HepG2 (cell line): ENCODE results near the gene RHBDD1. TPM values are rescaled to one million over a fixed set of nuclear protein-coding genes. Genes with fewer than 3 reads are reported as not detected.
A peak's percentile ranks its signal among the peaks of the same experiment; 100 is the strongest.

Experiments
- AHDC1 ChIP-seq: sonication (generic); formaldehyde crosslinking; IDR thresholded peaks from 2 replicates; pipeline ENCODE4 v1.5.1; 2020; ENCODE audit warnings: mild to moderate bottlenecking, missing genetic modification reagents, borderline replicate concordance
- ARID3A ChIP-seq: IDR thresholded peaks from 2 replicates; pipeline ENCODE4 v1.6.1; 2012; ENCODE audit warnings: low read depth, low read length, improper control_type of control experiment
- ATF4 ChIP-seq, 2 experiments: fragments of 450-650 bp in 1 of 2; sonication (generic) in 1 of 2; formaldehyde crosslinking; IDR thresholded peaks; 2 replicates each; pipeline versions ENCODE4 v1.5.0 to v1.8.0; 2020 to 2022; ENCODE audit warnings: mild to moderate bottlenecking in 1 of 2, missing genetic modification reagents in 1 of 2
- CEBPG ChIP-seq: IDR thresholded peaks from 2 replicates; pipeline ENCODE4 v1.6.1; 2016
- ELF3 ChIP-seq: IDR thresholded peaks from 2 replicates; pipeline ENCODE4 v1.6.1; 2016; ENCODE audit warnings: missing genetic modification reagents, missing compliant biosample characterization
- EP300 ChIP-seq, 3 experiments: sonication (generic) in 1 of 3; formaldehyde crosslinking in 1 of 3; IDR thresholded peaks; 2 replicates each; pipeline versions ENCODE4 v1.5.1 to v1.6.1; 2011 to 2020; ENCODE audit warnings: low read depth in 2 of 3, low read length in 2 of 3, borderline replicate concordance in 1 of 3, improper control_type of control experiment in 1 of 3, mild to moderate bottlenecking in 1 of 3, missing genetic modification reagents in 1 of 3, moderate library complexity in 1 of 3
- ETV5 ChIP-seq: IDR thresholded peaks from 2 replicates; pipeline ENCODE4 v1.6.1; 2018; ENCODE audit warnings: missing biosample characterization, missing genetic modification reagents, inconsistent platforms, borderline replicate concordance
- FOXA1 ChIP-seq, 2 experiments: fragments of 450-650 bp in 1 of 2; sonication (generic) in 1 of 2; formaldehyde crosslinking in 1 of 2; IDR thresholded peaks; 2 replicates each; pipeline versions ENCODE4 v1.4.0 to v1.6.1; 2016 to 2020; ENCODE audit warnings: missing genetic modification reagents in 1 of 2
- FOXA3 ChIP-seq: IDR thresholded peaks from 2 replicates; pipeline ENCODE4 v1.6.1; 2016; ENCODE audit warnings: missing genetic modification reagents, missing compliant biosample characterization
- HNF4A ChIP-seq: sonication (generic); formaldehyde crosslinking; IDR thresholded peaks from 2 replicates; pipeline ENCODE4 v1.4.0; 2020; ENCODE audit warnings: missing genetic modification reagents
- TAF1 ChIP-seq: sonication (generic); formaldehyde crosslinking; IDR thresholded peaks from 2 replicates; pipeline ENCODE4 v1.4.0; 2020; ENCODE audit warnings: missing genetic modification reagents
- TBP ChIP-seq: sonication (generic); formaldehyde crosslinking; IDR thresholded peaks from 2 replicates; pipeline ENCODE4 v1.5.0; 2020; ENCODE audit warnings: missing genetic modification reagents
- THAP11 ChIP-seq: IDR thresholded peaks from 2 replicates; pipeline ENCODE4 v1.6.1; 2016; ENCODE audit warnings: missing biosample characterization, missing genetic modification reagents
- ZNF225 ChIP-seq: sonication (generic); formaldehyde crosslinking; IDR thresholded peaks from 2 replicates; pipeline ENCODE4 v1.4.0; 2020; ENCODE audit warnings: mild to moderate bottlenecking, missing genetic modification reagents
- ZNF383 ChIP-seq: sonication (generic); formaldehyde crosslinking; IDR thresholded peaks from 2 replicates; pipeline ENCODE4 v1.4.0; 2020; ENCODE audit warnings: missing genetic modification reagents, mild to moderate bottlenecking, borderline replicate concordance
- ZNF619 ChIP-seq: sonication (generic); formaldehyde crosslinking; IDR thresholded peaks from 2 replicates; pipeline ENCODE4 v1.4.0; 2020; ENCODE audit warnings: mild to moderate bottlenecking, missing genetic modification reagents
- ZZZ3 ChIP-seq: sonication (generic); formaldehyde crosslinking; IDR thresholded peaks from 2 replicates; pipeline ENCODE4 v1.4.0; 2020; ENCODE audit warnings: missing genetic modification reagents, mild to moderate bottlenecking, borderline replicate concordance
- polyA plus RNA-seq, 8 experiments: library from polyadenylated mRNA; depleted of rRNA in 3 of 8; stranded (reverse) in 7 of 8; unstranded in 1 of 8; fragments of >200 nt; fragmentation: Illumina TruSeq in 4 of 8; extraction: Trizol in 4 of 8; gene quantifications; 2 replicates each; pipeline versions ENCODE4 v1.2.1 to v1.2.3, GENCODE V29; 2011 to 2016; ENCODE audit warnings: low read depth in 4 of 8, missing spikeins in 1 of 8, mixed read lengths in 1 of 8; ENCODE audit not compliant: insufficient read depth in 1 of 8
- total RNA-seq, 5 experiments: library from RNA; depleted of rRNA; stranded (reverse); fragments of >200 nt; fragmentation: Illumina TruSeq; extraction: Trizol; gene quantifications; 2 replicates each; pipeline ENCODE4 v1.2.3, GENCODE V29; 2016; ENCODE audit warnings: low read depth in 1 of 5
- TF ChIP-seq, protein P1 (sequence below): IDR thresholded peaks from 2 replicates; pipeline ENCODE4 v1.4.0; 2020; ENCODE audit warnings: mild to moderate bottlenecking, missing genetic modification reagents

Gene RHBDD1
- total and polyA plus RNA-seq, 2 of the 13 experiments (the other 11 are each of a cell fraction or from before 2014, with no cell fraction given), result 8.2 to 9.5 TPM

- peak; percentile 86; the same call in 1 of the 2 replicates for TF ChIP-seq AHDC1 (CRISPR knock-in tag)
- peak; percentile 95 for TF ChIP-seq FOXA3 (CRISPR knock-in tag)
- no peak for TF ChIP-seq TBP (CRISPR knock-in tag)
- TF ChIP-seq EP300 (IDR thresholded peaks at IDR 0.05; ENCODE audit: low read depth in 2 of 2, low read length in 2 of 2), result peak in 1 of 2 experiments; percentile 77; a peak in 2 of 4 replicates
- no peak for TF ChIP-seq EP300 (CRISPR knock-in tag; IDR thresholded peaks at IDR 0.05; ENCODE audit: borderline replicate concordance)
- no peak for TF ChIP-seq ZNF619 (CRISPR knock-in tag)
- TF ChIP-seq THAP11 (CRISPR knock-in tag), result 0 out of 2 replicates have a peak, but pooled peaks have one; percentile 21
- peak; percentile 39; the same call in 1 of the 2 replicates for TF ChIP-seq HNF4A (CRISPR knock-in tag)
- peak; percentile 35; the same call in 1 of the 2 replicates for TF ChIP-seq ETV5 (CRISPR knock-in tag)
- TF ChIP-seq CEBPG (CRISPR knock-in tag), result 0 out of 2 replicates have a peak, but pooled peaks have one; percentile 20
- TF ChIP-seq, protein P1, sequence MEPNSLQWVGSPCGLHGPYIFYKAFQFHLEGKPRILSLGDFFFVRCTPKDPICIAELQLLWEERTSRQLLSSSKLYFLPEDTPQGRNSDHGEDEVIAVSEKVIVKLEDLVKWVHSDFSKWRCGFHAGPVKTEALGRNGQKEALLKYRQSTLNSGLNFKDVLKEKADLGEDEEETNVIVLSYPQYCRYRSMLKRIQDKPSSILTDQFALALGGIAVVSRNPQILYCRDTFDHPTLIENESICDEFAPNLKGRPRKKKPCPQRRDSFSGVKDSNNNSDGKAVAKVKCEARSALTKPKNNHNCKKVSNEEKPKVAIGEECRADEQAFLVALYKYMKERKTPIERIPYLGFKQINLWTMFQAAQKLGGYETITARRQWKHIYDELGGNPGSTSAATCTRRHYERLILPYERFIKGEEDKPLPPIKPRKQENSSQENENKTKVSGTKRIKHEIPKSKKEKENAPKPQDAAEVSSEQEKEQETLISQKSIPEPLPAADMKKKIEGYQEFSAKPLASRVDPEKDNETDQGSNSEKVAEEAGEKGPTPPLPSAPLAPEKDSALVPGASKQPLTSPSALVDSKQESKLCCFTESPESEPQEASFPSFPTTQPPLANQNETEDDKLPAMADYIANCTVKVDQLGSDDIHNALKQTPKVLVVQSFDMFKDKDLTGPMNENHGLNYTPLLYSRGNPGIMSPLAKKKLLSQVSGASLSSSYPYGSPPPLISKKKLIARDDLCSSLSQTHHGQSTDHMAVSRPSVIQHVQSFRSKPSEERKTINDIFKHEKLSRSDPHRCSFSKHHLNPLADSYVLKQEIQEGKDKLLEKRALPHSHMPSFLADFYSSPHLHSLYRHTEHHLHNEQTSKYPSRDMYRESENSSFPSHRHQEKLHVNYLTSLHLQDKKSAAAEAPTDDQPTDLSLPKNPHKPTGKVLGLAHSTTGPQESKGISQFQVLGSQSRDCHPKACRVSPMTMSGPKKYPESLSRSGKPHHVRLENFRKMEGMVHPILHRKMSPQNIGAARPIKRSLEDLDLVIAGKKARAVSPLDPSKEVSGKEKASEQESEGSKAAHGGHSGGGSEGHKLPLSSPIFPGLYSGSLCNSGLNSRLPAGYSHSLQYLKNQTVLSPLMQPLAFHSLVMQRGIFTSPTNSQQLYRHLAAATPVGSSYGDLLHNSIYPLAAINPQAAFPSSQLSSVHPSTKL, result peak; percentile 77
- TF ChIP-seq ZNF225 (CRISPR knock-in tag), result no peak
- no peak for TF ChIP-seq ZNF383 (CRISPR knock-in tag)
- peak; percentile 72 for TF ChIP-seq ELF3 (CRISPR knock-in tag)
- no peak for TF ChIP-seq ZZZ3 (CRISPR knock-in tag)
- no peak for TF ChIP-seq TAF1 (CRISPR knock-in tag)
- TF ChIP-seq FOXA1 (IDR thresholded peaks at IDR 0.05), result peak; percentile 73
- TF ChIP-seq FOXA1 (CRISPR knock-in tag; IDR thresholded peaks at IDR 0.05), result peak; percentile 77
- TF ChIP-seq ARID3A, result peak; percentile 72
- TF ChIP-seq ATF4 (CRISPR knock-in tag; IDR thresholded peaks at IDR 0.05), result peak in 1 of 2 experiments; percentile 74; a peak in 2 of 4 replicates
These were observed 2.9 kb downstream of the RHBDD1 start (continued) for GRCh38 chr2:226838722-226839121.
